ENCODE results near the gene ADAMTS2.

The ADAMTS2 gene

DNA sequence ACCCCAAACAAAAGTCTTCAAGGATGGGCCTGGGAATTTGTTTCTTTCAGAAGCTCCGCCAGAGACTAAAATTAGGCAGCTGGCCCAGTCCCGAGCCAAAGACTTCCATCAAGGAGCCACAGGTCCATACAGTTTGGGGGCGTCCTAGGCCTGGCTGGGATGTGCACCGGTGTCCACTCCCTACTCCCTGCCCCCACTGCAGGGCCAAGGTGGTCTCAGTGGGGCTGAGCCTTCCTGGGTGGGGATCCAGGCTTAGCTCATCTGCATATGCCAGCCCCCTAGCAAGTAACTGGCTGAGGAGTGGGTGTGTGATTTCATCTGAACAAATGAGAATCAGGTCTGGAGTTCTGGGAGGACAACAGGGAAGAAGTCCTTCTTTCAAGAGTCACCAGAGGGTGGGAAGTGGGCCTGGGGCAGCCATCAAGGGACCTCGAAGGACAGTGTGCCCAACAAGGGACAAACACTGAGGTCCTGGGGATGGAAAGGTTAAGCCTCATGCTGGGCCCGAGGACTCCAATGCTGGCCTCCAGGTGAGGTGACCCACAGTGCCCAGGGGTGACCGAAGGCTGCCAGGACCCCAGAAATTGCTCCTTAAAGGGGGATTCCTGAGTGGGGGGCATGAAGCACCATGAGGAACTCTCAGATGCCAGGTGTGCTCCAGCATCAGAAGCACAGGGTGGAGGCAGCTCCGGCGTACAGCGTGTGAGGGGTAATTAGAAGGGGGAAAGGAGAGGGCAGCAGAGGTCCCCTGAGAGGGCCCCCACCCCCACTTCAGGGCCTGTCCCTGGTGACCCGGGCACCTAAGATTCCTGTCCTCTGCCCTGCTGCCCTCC lies 193.8 kb downstream of the ADAMTS2 start:
- DNase-seq, result no peak

DNA sequence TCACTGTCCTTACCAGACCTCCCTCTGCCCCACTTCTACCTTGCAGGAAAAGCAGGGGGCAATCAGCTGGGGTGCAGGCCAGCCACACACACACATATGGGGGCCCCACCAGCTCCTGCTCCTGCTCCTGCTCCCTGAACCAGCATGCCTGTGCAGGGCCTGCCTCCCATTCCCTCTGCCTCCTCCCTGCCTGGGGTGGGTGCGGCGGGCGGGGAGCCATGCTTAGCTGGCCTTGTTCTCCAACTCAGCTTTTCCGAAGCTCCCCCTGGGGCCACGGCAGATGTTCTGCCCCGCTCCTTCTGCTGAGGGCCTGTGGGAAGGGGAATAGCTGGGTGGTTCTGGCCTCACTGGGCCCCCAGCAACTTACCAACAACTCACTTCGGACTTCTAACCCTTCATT lies 195.2 kb downstream of the ADAMTS2 start:
- DNase-seq, result no peak

GRCh38 chr5:179149278-179149677 lies 196.0 kb downstream of the ADAMTS2 start:
- DNase-seq, result no peak

GRCh38 chr5:179148703-179149170 lies 196.5 kb downstream of the ADAMTS2 start:
- no peak for DNase-seq

- DNase-seq, result no peak
These were observed 197.1 kb downstream of the ADAMTS2 start for GRCh38 chr5:179147991-179148702.

- DNase-seq, result no peak
These were observed 199.0 kb downstream of the ADAMTS2 start for GRCh38 chr5:179146277-179146676.

DNA sequence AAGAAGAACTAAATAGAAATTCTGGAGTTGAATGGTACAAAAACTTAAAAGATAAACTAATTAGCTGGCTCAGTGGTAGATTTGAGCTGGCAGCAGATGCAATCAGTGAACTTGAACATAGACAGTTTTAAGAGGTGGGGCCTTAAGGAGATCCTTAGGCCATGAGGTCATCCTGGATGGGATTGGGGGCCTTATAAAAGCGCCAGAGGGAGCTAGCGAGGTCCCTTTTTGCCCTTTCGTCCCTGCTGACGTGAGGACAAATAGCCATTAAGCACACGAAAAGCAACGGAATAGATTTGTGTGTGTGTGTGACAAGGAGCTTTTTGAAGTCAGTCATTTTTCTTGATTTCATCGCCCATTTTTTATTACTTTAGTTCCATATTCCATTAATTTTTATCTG lies 201.8 kb downstream of the ADAMTS2 start:
- no peak for DNase-seq

- no peak for DNase-seq
These were observed 202.6 kb downstream of the ADAMTS2 start for GRCh38 chr5:179142434-179143198.

DNA sequence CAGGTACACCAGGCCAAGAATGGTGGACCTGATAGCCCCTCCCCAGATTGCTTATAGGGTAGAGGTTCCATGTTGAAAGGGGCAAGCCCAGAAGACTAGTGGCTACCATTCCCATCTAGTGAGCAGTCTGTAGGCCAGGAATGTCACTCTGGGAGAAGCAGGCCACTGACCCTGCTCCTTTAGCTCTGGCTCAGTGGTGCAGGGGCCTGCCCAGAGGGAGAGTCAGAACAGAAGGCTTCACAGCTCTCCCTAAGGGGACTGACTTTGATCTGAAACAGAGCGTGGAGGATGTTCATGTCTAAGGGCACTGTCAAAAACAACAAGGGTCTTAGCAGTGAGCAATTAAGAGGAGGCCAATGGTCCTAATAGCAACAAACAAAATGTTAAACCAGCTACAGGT lies 203.4 kb downstream of the ADAMTS2 start:
- no peak for DNase-seq

DNA sequence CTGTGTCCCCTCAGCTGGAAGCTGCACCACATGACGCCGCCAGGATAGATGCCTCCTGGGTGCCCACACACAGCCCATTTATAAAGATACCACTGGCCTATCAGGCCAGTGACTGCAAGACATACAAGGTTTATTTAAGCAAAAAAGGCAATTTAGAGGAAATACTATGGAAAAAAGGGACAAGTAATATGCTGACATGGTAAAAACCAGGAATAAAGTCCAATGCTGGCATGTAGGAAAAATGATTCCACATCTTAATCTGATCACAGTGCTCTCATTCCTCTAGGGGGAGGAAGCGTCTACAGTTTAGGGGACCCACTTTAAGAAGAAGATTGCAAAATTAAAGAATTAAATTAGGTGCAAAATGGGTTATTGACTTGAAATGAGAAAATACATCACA lies 205.0 kb downstream of the ADAMTS2 start:
- no peak for DNase-seq

- no peak for DNase-seq
These were observed 205.4 kb downstream of the ADAMTS2 start for GRCh38 chr5:179139936-179140235.

DNA sequence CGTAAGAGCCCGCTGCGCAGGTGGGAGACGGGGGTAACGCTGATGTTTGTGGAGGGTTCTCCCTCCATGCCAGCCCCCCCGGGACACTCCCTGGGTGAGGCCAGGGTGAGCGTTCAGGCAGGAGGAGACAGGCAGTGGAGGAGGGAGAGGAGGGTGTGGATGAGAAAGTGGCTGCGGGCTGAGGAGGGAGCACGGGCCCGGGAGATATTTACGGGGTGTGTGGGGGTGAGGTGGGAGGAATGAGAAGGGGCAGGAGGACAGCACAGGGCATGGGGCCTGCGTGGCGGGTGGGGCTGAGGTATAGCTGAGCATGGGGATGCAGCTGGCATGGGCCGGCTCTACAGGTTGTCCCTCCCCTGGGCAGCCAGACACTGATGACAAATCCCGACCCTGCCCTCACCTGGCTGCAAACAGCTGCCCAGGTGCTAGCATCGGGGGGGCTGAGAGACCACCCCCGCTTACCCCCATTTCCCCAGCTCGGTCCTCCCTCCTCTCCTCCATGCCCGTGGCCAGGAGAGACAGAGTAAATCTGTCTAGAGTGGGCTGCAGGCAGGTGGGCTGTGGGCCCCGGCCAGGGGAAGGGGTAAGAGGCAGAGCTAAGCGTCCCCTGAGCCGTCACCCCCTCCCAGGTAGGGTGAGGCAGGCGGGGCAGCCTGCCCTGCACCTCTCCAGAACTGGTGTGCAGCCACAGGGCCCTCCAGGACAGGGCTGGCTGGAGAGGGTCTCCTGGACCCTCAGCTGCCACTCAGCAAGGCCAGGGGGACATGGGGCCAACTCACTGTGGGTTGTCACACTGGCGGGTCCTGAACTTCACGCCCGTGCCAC lies 205.9 kb downstream of the ADAMTS2 start:
- no peak for DNase-seq

GRCh38 chr5:179138568-179138925 lies 206.7 kb downstream of the ADAMTS2 start:
- DNase-seq, result no peak

DNA sequence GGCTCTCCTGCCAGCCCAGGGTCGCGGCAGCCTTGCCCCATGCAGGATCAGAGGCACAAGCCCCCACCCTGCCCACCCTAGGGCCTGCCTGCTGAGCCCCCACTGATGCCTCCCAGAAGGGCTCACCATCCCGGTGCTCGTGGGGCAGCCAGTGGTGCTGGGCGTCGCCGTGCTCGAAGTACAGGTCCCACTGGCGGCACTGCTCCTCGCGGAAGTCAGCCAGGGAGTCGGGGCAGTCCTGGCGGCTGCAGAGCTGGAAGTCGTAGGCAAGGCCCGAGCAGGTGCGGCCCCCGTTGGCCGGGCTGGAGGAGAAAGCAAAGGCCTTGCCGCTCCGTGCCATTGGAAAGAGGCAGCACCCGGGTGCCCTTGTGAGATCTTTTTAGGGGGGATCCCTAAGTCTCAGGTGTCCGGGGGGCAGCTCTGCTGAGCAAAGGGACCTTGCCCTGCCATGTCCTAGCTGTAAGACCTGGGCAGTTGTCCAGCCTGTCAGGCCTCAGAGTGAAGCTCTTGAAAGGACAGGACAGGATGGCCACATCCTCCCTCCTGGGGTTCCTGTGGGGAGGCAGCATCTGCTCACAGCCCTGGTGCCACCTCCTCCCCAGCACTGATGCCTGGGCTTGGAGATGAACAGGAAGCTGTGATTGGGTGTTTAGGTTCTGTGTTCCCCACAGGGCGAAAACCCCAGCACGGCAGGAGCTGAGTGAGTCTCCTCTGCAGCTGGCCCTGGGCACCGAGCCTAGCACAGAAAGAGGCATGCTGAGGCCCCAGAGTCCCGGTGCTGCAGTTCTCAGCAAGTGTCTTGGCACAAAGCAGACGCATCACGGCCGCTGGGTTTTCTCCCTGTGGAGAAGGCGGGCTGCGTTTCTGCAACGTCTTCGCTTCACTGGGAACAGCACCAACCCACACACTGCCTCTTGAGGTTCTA lies 207.4 kb downstream of the ADAMTS2 start:
- no peak for DNase-seq

DNA sequence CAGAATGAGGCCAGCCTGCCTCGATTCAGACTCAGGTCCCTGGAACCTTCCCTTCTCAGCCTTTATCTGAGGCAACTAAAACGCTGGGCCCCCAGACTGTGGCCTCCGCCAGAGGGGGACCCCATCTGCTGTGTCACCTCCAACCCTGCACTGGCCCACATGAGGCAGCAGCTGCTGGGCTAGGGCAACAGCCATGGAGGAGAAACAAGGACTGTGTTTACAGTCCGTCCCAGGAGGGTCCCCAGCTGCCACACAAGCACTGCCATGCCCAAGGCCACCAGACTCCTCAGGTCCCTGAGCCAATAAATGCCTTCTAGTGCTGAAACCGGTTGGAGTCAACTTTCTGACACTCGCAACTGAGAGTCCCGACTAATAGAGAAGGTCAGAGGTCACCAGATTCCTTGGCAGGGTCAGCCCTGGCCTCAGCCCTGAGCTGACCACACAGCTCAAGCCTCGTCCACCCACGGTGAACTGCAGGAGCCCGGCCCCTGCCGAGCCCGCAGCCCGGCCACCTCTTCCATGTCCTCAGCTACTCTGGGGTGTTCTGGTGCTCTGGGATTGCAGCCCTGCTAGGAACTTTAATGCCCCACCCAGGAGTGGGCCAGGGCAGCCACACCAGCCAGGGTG lies 208.1 kb downstream of the ADAMTS2 start:
- DNase-seq, result no peak

DNA sequence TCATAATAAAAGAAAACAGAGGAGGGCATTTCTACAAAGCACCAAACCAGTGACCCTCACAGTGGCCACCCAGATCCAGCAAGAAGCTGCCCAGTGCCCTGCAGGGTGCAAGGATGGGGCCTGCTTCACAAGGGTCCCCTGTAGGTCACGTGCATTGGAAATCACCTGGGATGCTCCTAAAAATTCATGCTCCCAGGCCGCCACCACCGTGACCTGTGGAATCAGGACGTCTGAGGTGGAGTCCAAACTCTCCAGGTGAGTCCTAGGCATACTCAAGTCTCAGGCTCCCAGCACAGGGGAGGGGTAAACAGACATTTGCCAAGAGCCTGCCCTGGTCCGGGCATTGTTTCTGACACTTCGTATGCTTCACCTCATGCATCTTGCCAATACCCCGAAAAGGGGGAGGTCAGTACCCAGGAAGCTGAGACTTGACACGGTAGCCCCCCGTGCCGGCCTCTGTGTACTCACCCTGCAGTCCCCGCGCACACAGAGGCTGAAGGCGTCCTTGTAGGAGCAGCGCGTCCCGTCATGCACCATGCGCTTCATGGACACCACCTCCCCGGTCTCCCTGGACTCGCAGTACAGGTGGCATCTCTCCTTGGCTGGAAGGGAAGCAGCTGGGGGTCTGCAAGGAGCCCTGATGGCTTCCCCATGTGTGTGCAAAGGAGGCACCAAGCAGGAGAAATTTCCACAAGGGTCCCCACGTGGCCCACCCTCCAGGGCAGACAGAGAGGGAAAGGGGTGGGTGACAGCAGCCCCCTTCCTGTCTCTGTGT lies 209.6 kb downstream of the ADAMTS2 start:
- no peak for DNase-seq

- DNase-seq, result no peak
These were observed 210.3 kb downstream of the ADAMTS2 start for GRCh38 chr5:179135006-179135405.

GRCh38 chr5:179134511-179134910 lies 210.8 kb downstream of the ADAMTS2 start:
- no peak for DNase-seq

- no peak for DNase-seq
These were observed 212.5 kb downstream of the ADAMTS2 start for GRCh38 chr5:179132586-179133355.

Data from KG1 (cell line).